Lower lobe of right lung (tissue), 2 donors: Measurements from ENCODE around the gene APOBEC3F. TPM values are rescaled to one million over a fixed set of nuclear protein-coding genes. Genes with fewer than 3 reads are reported as not detected.

ENCODE experiments used
- ATAC-seq, 2 donors: fragments of 200-7000 bp; cut with Tn5 transposase; one replicate each; pipeline ENCODE4 v1.9.1; 2020 to 2022; ENCODE audit warnings: mild to moderate bottlenecking in 2 of 2, moderate library complexity in 2 of 2
- DNase-seq: peaks from one replicate; pipeline ENCODE4 v3.0.0-alpha.2; 2020
- H3K27ac ChIP-seq: fragments of 200-600 bp; one replicate; pipeline ENCODE4 v1.8.0; 2022
- H3K27me3 ChIP-seq: fragments of 200-600 bp; one replicate; pipeline ENCODE4 v1.8.0; 2022; ENCODE audit warnings: low read depth
- H3K36me3 ChIP-seq: fragments of 200-600 bp; one replicate; pipeline ENCODE4 v1.8.0; 2022; ENCODE audit warnings: mild to moderate bottlenecking
- H3K4me1 ChIP-seq: fragments of 200-600 bp; one replicate; pipeline ENCODE4 v1.8.0; 2022
- H3K4me3 ChIP-seq: fragments of 200-600 bp; one replicate; pipeline ENCODE4 v1.8.0; 2022; ENCODE audit warnings: mild to moderate bottlenecking
- H3K9me3 ChIP-seq: fragments of 200-600 bp; one replicate; pipeline ENCODE4 v1.8.0; 2022
- CTCF ChIP-seq: fragments of 200-600 bp; IDR thresholded peaks from one replicate; pipeline ENCODE4 v1.8.0; 2022; ENCODE audit warnings: antibody characterized with exemption, mild to moderate bottlenecking
- intact Hi-C: fragments of 100-400 bp; cut with DNase I; formaldehyde crosslinking; loops from one replicate; pipeline ENCODE4 v1.11.0; 2022
- total RNA-seq: library from RNA; stranded (reverse); fragmentation: NEBNext Ultra II Directional; extraction: Animal tissue kit (Norgen Biotek cat#: 25700); gene quantifications from one replicate; pipeline ENCODE4 v1.2.1, GENCODE V29; 2021
- donor health status: DM: no; HTN: yes; CAD: no; lungs with severe emphysema.

Gene APOBEC3F
- total RNA-seq, 1 donor from 2014 or later, result 9.5 TPM

GRCh38 chr22:39095971-39096370 lies 55.3 kb downstream of the APOBEC3F start:
- Histone ChIP-seq H3K4me3 (no peak overlapping the region), H3K9me3 (no peaks in the 10 kb centered on the region), H3K4me1 (peaks cover 28% of the 10 kb centered on the region), H3K27me3 (no peaks in the 10 kb centered on the region), H3K27ac (no peak overlapping the region), H3K36me3 (no peaks in the 10 kb centered on the region)
- intact Hi-C loops, result no loop called here
- no peak for TF ChIP-seq CTCF
- DNase-seq (no peak), ATAC-seq (no peak)

GRCh38 chr22:39097098-39098020 lies 56.7 kb downstream of the APOBEC3F start, which contains the start of gene APOBEC3H:
Gene APOBEC3H (plus strand): TSS chr22:39097244. CDS start chr22:39100279, 3,035 bp downstream.
- Histone ChIP-seq H3K4me1 (peaks cover 27% of the 10 kb centered on the region), H3K4me3 (no peak within 1 kb of the TSS), H3K36me3 (no peaks in the 10 kb centered on the region), H3K9me3 (no peaks in the 10 kb centered on the region), H3K27me3 (no peaks in the 10 kb centered on the region), H3K27ac (peak within 1 kb of the TSS; percentile 70)
- ATAC-seq (peak; percentile 54 to 81), DNase-seq (peak; percentile 72)
- TF ChIP-seq CTCF, result no peak
- intact Hi-C loops, result no loop called here

- Histone ChIP-seq H3K9me3 (no peaks in the 10 kb centered on the region), H3K27ac (peak overlapping the region; percentile 70), H3K4me1 (peaks cover 20% of the 10 kb centered on the region), H3K27me3 (no peaks in the 10 kb centered on the region), H3K4me3 (no peak overlapping the region), H3K36me3 (no peaks in the 10 kb centered on the region)
- peak in 1 of 2 donors; percentile 22 for ATAC-seq
- no peak for TF ChIP-seq CTCF
- no peak for DNase-seq
- intact Hi-C loops, result no loop called here
Measured at GRCh38 chr22:39098026-39098425, 57.4 kb downstream of the APOBEC3F start.

- intact Hi-C loops, result no loop called here
- H3K36me3 ChIP-seq, result no peaks in the 10 kb centered on the region
- no peak overlapping the region for H3K27ac ChIP-seq
- no peaks in the 10 kb centered on the region for H3K9me3 ChIP-seq
- DNase-seq, result no peak
- no peaks in the 10 kb centered on the region for H3K27me3 ChIP-seq
- no peak for TF ChIP-seq CTCF
- ATAC-seq, result no peak
- no peak overlapping the region for H3K4me3 ChIP-seq
- peaks cover 19% of the 10 kb centered on the region for H3K4me1 ChIP-seq
Measured at GRCh38 chr22:39098576-39098975, 57.9 kb downstream of the APOBEC3F start.

GRCh38 chr22:39101226-39101625 lies 60.6 kb downstream of the APOBEC3F start:
- intact Hi-C loops, result no loop called here
- no peaks in the 10 kb centered on the region for H3K9me3 ChIP-seq
- ATAC-seq (no peak), DNase-seq (no peak)
- H3K36me3 ChIP-seq, result no peaks in the 10 kb centered on the region
- TF ChIP-seq CTCF, result no peak
- peaks cover 16% of the 10 kb centered on the region for H3K4me1 ChIP-seq
- H3K27ac ChIP-seq, result no peak overlapping the region
- no peak overlapping the region for H3K4me3 ChIP-seq
- no peaks in the 10 kb centered on the region for H3K27me3 ChIP-seq
